HT1080 (cell line): Measurements from ENCODE around the gene RETN. TPM values are rescaled to one million over a fixed set of nuclear protein-coding genes. Genes with fewer than 3 reads are reported as not detected.

Source experiments
- DNase-seq: peaks from one replicate; pipeline ENCODE4 v3.0.0-alpha.2; 2015; ENCODE audit warnings: low read depth
- total RNA-seq: library from RNA; depleted of rRNA; stranded (reverse); fragments of >200 nt; shearing (Covaris generic); gene quantifications from 2 replicates; pipeline ENCODE4 v1.2.3, GENCODE V29; 2014; rRNA removed

The RETN gene
- total RNA-seq, 1 experiment from 2014 or later, result not detected

- no peak for DNase-seq
These were observed 36.7 kb downstream of the RETN start for GRCh38 chr19:7705387-7706187.

GRCh38 chr19:7706188-7706954 lies 37.5 kb downstream of the RETN start:
- DNase-seq, result no peak

GRCh38 chr19:7706955-7707456 lies 38.2 kb downstream of the RETN start:
- DNase-seq, result no peak

GRCh38 chr19:7709932-7710460 lies 41.1 kb downstream of the RETN start:
- no peak for DNase-seq

GRCh38 chr19:7710616-7711015 lies 41.8 kb downstream of the RETN start:
- DNase-seq, result no peak

GRCh38 chr19:7715671-7716070 lies 46.8 kb downstream of the RETN start:
- DNase-seq, result no peak

GRCh38 chr19:7716762-7717161 lies 47.9 kb downstream of the RETN start:
- no peak for DNase-seq

GRCh38 chr19:7718668-7719067 lies 49.8 kb downstream of the RETN start:
- no peak for DNase-seq

Other genes with a start within 250 kb of the RETN start
- not detected in 2 replicates for gene PEX11G, start 180.0 kb upstream of the RETN start, total RNA-seq
- gene ZNF358, start 152.9 kb upstream of the RETN start, total RNA-seq, result 25.2 and 29.8 TPM in 2 replicates
- 5.1 and 5.2 TPM in 2 replicates for gene MCOLN1, start 146.4 kb upstream of the RETN start, total RNA-seq
- 51.1 and 55.4 TPM in 2 replicates for gene PNPLA6, start 133.3 kb upstream of the RETN start, total RNA-seq
- not detected in 2 replicates for gene CAMSAP3, start 73.2 kb upstream of the RETN start, total RNA-seq
- gene XAB2, start 39.5 kb upstream of the RETN start, total RNA-seq, result 58.0 and 68.8 TPM in 2 replicates
- gene PET100, start 39.3 kb upstream of the RETN start, total RNA-seq, result 18.5 and 52.8 TPM in 2 replicates
- gene PCP2, start 35.3 kb upstream of the RETN start, total RNA-seq, result not detected in 2 replicates
- gene STXBP2, start 31.9 kb upstream of the RETN start, total RNA-seq, result 1.1 TPM in 1 of 2 replicates, not detected in the other
- not detected in 2 replicates for gene MCEMP1, start 8.0 kb downstream of the RETN start, total RNA-seq
- 62.3 and 98.6 TPM in 2 replicates for gene TRAPPC5, start 11.8 kb downstream of the RETN start, total RNA-seq
- gene FCER2, start 33.1 kb downstream of the RETN start, total RNA-seq, result not detected in 2 replicates
- gene CLEC4G, start 63.1 kb downstream of the RETN start, total RNA-seq, result not detected in 2 replicates
- not detected in 2 replicates for gene CD209, start 78.5 kb downstream of the RETN start, total RNA-seq
- not detected in 2 replicates for gene CLEC4M, start 94.2 kb downstream of the RETN start, total RNA-seq
- 1.3 and 3.2 TPM in 2 replicates for gene EVI5L, start 161.2 kb downstream of the RETN start, total RNA-seq
- 0.02 TPM in 1 of 2 replicates, not detected in the other for gene PRR36, start 205.3 kb downstream of the RETN start, total RNA-seq
- 11.7 and 14.2 TPM in 2 replicates for gene LRRC8E, start 219.5 kb downstream of the RETN start, total RNA-seq
- 16.9 and 22.0 TPM in 2 replicates for gene MAP2K7, start 234.8 kb downstream of the RETN start, total RNA-seq
- 0.70 and 2.2 TPM in 2 replicates for gene TGFBR3L, start 245.8 kb downstream of the RETN start, total RNA-seq